H9 (cell line): ENCODE measurements around the gene CARD19. TPM values are rescaled to one million over a fixed set of nuclear protein-coding genes. Genes with fewer than 3 reads are reported as not detected.

ENCODE experiments used
- DNase-seq: peaks from one replicate; pipeline ENCODE4 v3.0.0-alpha.2; 2017
- H2AFZ ChIP-seq: one replicate; pipeline ENCODE4 v1.6.1; 2013; ENCODE audit warnings: mild to moderate bottlenecking, low read length, control low read depth, moderate library complexity
- H2AK5ac ChIP-seq: 2 replicates; pipeline ENCODE4 v1.6.1; 2013; ENCODE audit warnings: low read length, control low read depth, mixed read lengths; ENCODE audit not compliant: insufficient read length
- H2BK120ac ChIP-seq: one replicate; pipeline ENCODE4 v1.6.1; 2013; ENCODE audit warnings: low read depth, mild to moderate bottlenecking, low read length, control low read depth, inconsistent platforms; ENCODE audit not compliant: poor library complexity, severe bottlenecking
- H2BK12ac ChIP-seq: 2 replicates; pipeline ENCODE4 v1.6.1; 2013; ENCODE audit warnings: low read length, control low read depth, mixed read lengths, low read depth; ENCODE audit not compliant: insufficient read length
- H2BK15ac ChIP-seq: 2 replicates; pipeline ENCODE4 v1.6.1; 2013; ENCODE audit warnings: low read depth, low read length, control low read depth
- H2BK20ac ChIP-seq: one replicate; pipeline ENCODE4 v1.6.1; 2013; ENCODE audit warnings: low read depth, mild to moderate bottlenecking, low read length, control low read depth, inconsistent platforms; ENCODE audit not compliant: poor library complexity, severe bottlenecking
- H2BK5ac ChIP-seq: 2 replicates; pipeline ENCODE4 v1.6.1; 2013; ENCODE audit warnings: low read length, control low read depth, mixed read lengths; ENCODE audit not compliant: insufficient read length
- H3K14ac ChIP-seq: 2 replicates; pipeline ENCODE4 v1.6.1; 2013; ENCODE audit warnings: low read length, control low read depth; ENCODE audit not compliant: insufficient read depth
- H3K18ac ChIP-seq: 2 replicates; pipeline ENCODE4 v1.6.1; 2013; ENCODE audit warnings: low read depth, mild to moderate bottlenecking, mixed read lengths, low read length, control low read depth; ENCODE audit not compliant: insufficient read length
- H3K23ac ChIP-seq: 2 replicates; pipeline ENCODE4 v1.6.1; 2013; ENCODE audit warnings: low read length, control low read depth, mixed read lengths, low read depth; ENCODE audit not compliant: insufficient read length
- H3K23me2 ChIP-seq: 2 replicates; pipeline ENCODE4 v1.6.1; 2013; ENCODE audit warnings: low read depth, mild to moderate bottlenecking, mixed read lengths, low read length, control low read depth; ENCODE audit not compliant: insufficient read length, poor library complexity, severe bottlenecking
- H3K27ac ChIP-seq: 2 replicates; pipeline ENCODE4 v1.5.1; 2013; ENCODE audit warnings: low read length, control low read depth, mixed read lengths, low read depth; ENCODE audit not compliant: insufficient read length
- H3K27me3 ChIP-seq: 2 replicates; pipeline ENCODE4 v1.6.1; 2013; ENCODE audit warnings: low read length, control low read depth, inconsistent platforms; ENCODE audit not compliant: insufficient read depth
- H3K4ac ChIP-seq: 2 replicates; pipeline ENCODE4 v1.6.1; 2013; ENCODE audit warnings: low read depth, mild to moderate bottlenecking, control low read depth, inconsistent platforms, low read length, moderate library complexity
- H3K4me1 ChIP-seq: 2 replicates; pipeline ENCODE4 v1.6.1; 2013; ENCODE audit warnings: low read length, control low read depth, inconsistent platforms; ENCODE audit not compliant: insufficient read depth
- H3K4me2 ChIP-seq: 2 replicates; pipeline ENCODE4 v1.6.1; 2013; ENCODE audit warnings: low read length, control low read depth, mixed read lengths; ENCODE audit not compliant: insufficient read length, insufficient read depth
- H3K56ac ChIP-seq: 2 replicates; pipeline ENCODE4 v1.6.1; 2013; ENCODE audit warnings: low read depth, mild to moderate bottlenecking, mixed read lengths, low read length, control low read depth; ENCODE audit not compliant: insufficient read length
- H3K79me1 ChIP-seq: 2 replicates; pipeline ENCODE4 v1.6.1; 2013; ENCODE audit warnings: low read depth, mild to moderate bottlenecking, moderate library complexity, low read length, control low read depth, inconsistent platforms; ENCODE audit not compliant: insufficient read depth, poor library complexity, severe bottlenecking
- H3K79me2 ChIP-seq: 2 replicates; pipeline ENCODE4 v1.6.1; 2013; ENCODE audit warnings: low read length, control low read depth, inconsistent platforms; ENCODE audit not compliant: insufficient read depth
- H3K9ac ChIP-seq: 2 replicates; pipeline ENCODE4 v1.6.1; 2013; ENCODE audit warnings: low read length, control low read depth, mixed read lengths; ENCODE audit not compliant: insufficient read length; ENCODE audit errors: extremely low read depth
- H3K9me3 ChIP-seq: one replicate; pipeline ENCODE4 v1.6.1; 2013; ENCODE audit warnings: low read depth, low read length, inconsistent platforms; ENCODE audit not compliant: control insufficient read depth
- H3T11ph ChIP-seq: one replicate; pipeline ENCODE4 v1.6.1; 2013; ENCODE audit warnings: mild to moderate bottlenecking, low read length, control low read depth, inconsistent platforms
- H4K20me1 ChIP-seq: one replicate; pipeline ENCODE4 v1.6.1; 2013; ENCODE audit not compliant: control insufficient read depth, insufficient read length, insufficient read depth
- H4K5ac ChIP-seq: 2 replicates; pipeline ENCODE4 v1.6.1; 2013; ENCODE audit warnings: low read depth, mild to moderate bottlenecking, mixed read lengths, low read length, control low read depth; ENCODE audit not compliant: insufficient read length
- H4K8ac ChIP-seq: replicated peaks from 2 replicates; pipeline ENCODE4 v1.6.1; 2013; ENCODE audit warnings: low read length, control low read depth, mixed read lengths, low read depth; ENCODE audit not compliant: insufficient read length
- H4K91ac ChIP-seq: 2 replicates; pipeline ENCODE4 v1.6.1; 2013; ENCODE audit warnings: low read depth, mild to moderate bottlenecking, moderate library complexity, mixed read lengths, low read length, control low read depth; ENCODE audit not compliant: insufficient read length
- H3K27ac Mint-ChIP-seq, 3 experiments: 2 replicates in 2 of 3; 3 replicates in 1 of 3; pipeline ENCODE4 v1.8.0; 2020 to 2021; ENCODE audit warnings: mixed read lengths in 3 of 3, mild to moderate bottlenecking in 1 of 3, moderate library complexity in 1 of 3
- H3K27me3 Mint-ChIP-seq: 2 replicates; pipeline ENCODE4 v1.8.0; 2021; ENCODE audit warnings: low read depth, mild to moderate bottlenecking, moderate library complexity, mixed read lengths
- H3K36me3 Mint-ChIP-seq, 3 experiments: 2 replicates in 2 of 3; 3 replicates in 1 of 3; pipeline ENCODE4 v1.8.0; 2020 to 2021; ENCODE audit warnings: low read depth in 3 of 3, mixed read lengths in 3 of 3; ENCODE audit not compliant: insufficient read depth in 1 of 3
- H3K4me1 Mint-ChIP-seq, 2 experiments: 2 replicates each; pipeline ENCODE4 v1.8.0; 2020; ENCODE audit warnings: mixed read lengths in 2 of 2
- H3K4me3 Mint-ChIP-seq, 2 experiments: 2 replicates in 1 of 2; 3 replicates in 1 of 2; pipeline ENCODE4 v1.8.0; 2020 to 2021; ENCODE audit warnings: mild to moderate bottlenecking in 2 of 2, mixed read lengths in 2 of 2, moderate library complexity in 1 of 2
- H3K9me3 Mint-ChIP-seq, 2 experiments: 2 replicates in 1 of 2; 3 replicates in 1 of 2; pipeline ENCODE4 v1.8.0; 2020; ENCODE audit warnings: mild to moderate bottlenecking in 2 of 2, mixed read lengths in 2 of 2, moderate library complexity in 1 of 2
- CTCF ChIP-seq: fragments of 200-600 bp; sonication (generic); conservative IDR thresholded peaks from 3 replicates; pipeline ENCODE4 v1.8.0; 2021; ENCODE audit warnings: antibody characterized with exemption, mild to moderate bottlenecking
- WGBS: extraction: QIAGEN DNeasy Blood & Tissue Kit; methylation state at CpG from one replicate; pipeline ENCODE4 v1.1.7; 2013; ENCODE audit warnings: missing lambda C conversion rate, low lambda C conversion rate, mixed read lengths; ENCODE audit not compliant: insufficient read length; ENCODE audit errors: extremely low coverage; 5-methylcytosine and 5-hydroxymethylcytosine counted together
- total RNA-seq: library from RNA; stranded (reverse); gene quantifications from 2 replicates; pipeline ENCODE4 v1.2.1, GENCODE V29; 2021

The CARD19 gene
- total RNA-seq, 1 experiment from 2014 or later: 21.4 TPM

GRCh38 chr9:93148721-93149120 lies 52.7 kb downstream of the CARD19 start:
- H3K4me3 Mint-ChIP-seq: no peak overlapping the region
- no peak for DNase-seq
- no peak overlapping the region for H2AK5ac ChIP-seq
- no peak overlapping the region for H3K4ac ChIP-seq
- H4K5ac ChIP-seq: no peak overlapping the region
- H3K4me1 Mint-ChIP-seq: peaks cover 6% of the 10 kb centered on the region in 2 experiments
- no peak overlapping the region for H3K27ac Mint-ChIP-seq
- H3K56ac ChIP-seq: no peak overlapping the region
- no peak overlapping the region for H4K91ac ChIP-seq
- no peak overlapping the region for H2BK20ac ChIP-seq
- H3K27me3 ChIP-seq: no peaks in the 10 kb centered on the region
- no peak overlapping the region for H3K18ac ChIP-seq
- no peak overlapping the region for H3K14ac ChIP-seq
- H3K27me3 Mint-ChIP-seq: peaks cover 2% of the 10 kb centered on the region; the same call in 1 of the 2 replicates
- no peak overlapping the region for H2BK120ac ChIP-seq
- no peaks in the 10 kb centered on the region for H3K4me1 ChIP-seq
- H2BK5ac ChIP-seq: no peak overlapping the region
- H3K79me2 ChIP-seq: no peaks in the 10 kb centered on the region
- no peak overlapping the region for H3T11ph ChIP-seq
- no peaks in the 10 kb centered on the region for H3K79me1 ChIP-seq
- no peak overlapping the region for H3K9ac ChIP-seq
- no peaks in the 10 kb centered on the region; a peak in 1 of 7 replicates for H3K36me3 Mint-ChIP-seq
- H3K23ac ChIP-seq: no peak overlapping the region
- no peaks in the 10 kb centered on the region for H3K23me2 ChIP-seq
- H2BK12ac ChIP-seq: no peak overlapping the region
- no peak overlapping the region for H2BK15ac ChIP-seq
- H3K9me3 ChIP-seq: no peaks in the 10 kb centered on the region
- TF ChIP-seq CTCF: no peak
- peaks cover 0 to 3% of the 10 kb centered on the region in 2 experiments; a peak in 1 of 5 replicates for H3K9me3 Mint-ChIP-seq
- WGBS: no CpG with 5 or more reads among the region's 2 CpGs
- H3K27ac ChIP-seq: no peak overlapping the region
- no peak overlapping the region for H3K4me2 ChIP-seq
- no peaks in the 10 kb centered on the region for H4K20me1 ChIP-seq
- no peak overlapping the region for H2AFZ ChIP-seq
- H4K8ac ChIP-seq: no peak overlapping the region
